K562 (cell line): ENCODE results near the gene NFKBIB. TPM values are rescaled to one million over a fixed set of nuclear protein-coding genes. Genes with fewer than 3 reads are reported as not detected.

Experiments used
- BRF2 ChIP-seq: IDR thresholded peaks from 3 replicates; pipeline ENCODE4 v1.6.1; 2011; ENCODE audit warnings: borderline replicate concordance, mild to moderate bottlenecking; ENCODE audit not compliant: insufficient read length, insufficient read depth
- CBX2 ChIP-seq: fragments of 200-600 bp; sonication (generic); IDR thresholded peaks from one replicate; pipeline ENCODE4 v1.6.1; 2012; ENCODE audit warnings: mild to moderate bottlenecking, low read length, inconsistent platforms; ENCODE audit not compliant: insufficient read depth, poor library complexity, severe bottlenecking
- ESRRB ChIP-seq: fragments of 250-450 bp; sonication (Bioruptor Pico); IDR thresholded peaks from 2 replicates; pipeline ENCODE4 v1.5.0; 2020; ENCODE audit warnings: mild to moderate bottlenecking, moderate library complexity, borderline replicate concordance
- GABPA ChIP-seq: fragments of 200-800 bp; sonication (Bioruptor generic); conservative IDR thresholded peaks from 2 replicates; pipeline ENCODE4 v1.6.1; 2016; ENCODE audit warnings: low read depth, missing genetic modification characterization, missing compliant biosample characterization
- HNRNPL ChIP-seq: fragments of 200-400 bp; formaldehyde crosslinking; IDR thresholded peaks from 2 replicates; pipeline ENCODE4 v1.6.1; 2017; ENCODE audit warnings: low read depth, mild to moderate bottlenecking, low read length
- JUN ChIP-seq, 2 experiments: sonication (generic) in 1 of 2; formaldehyde crosslinking in 1 of 2; IDR thresholded peaks; 2 replicates each; pipeline versions ENCODE4 v1.6.1 to v1.8.0; 2012 to 2022; ENCODE audit warnings: borderline replicate concordance in 2 of 2, mild to moderate bottlenecking in 2 of 2, improper control_type of control experiment in 1 of 2, low read depth in 1 of 2, low read length in 1 of 2, missing genetic modification reagents in 1 of 2
- POLR2B ChIP-seq: fragments of 450-650 bp; IDR thresholded peaks from 2 replicates; pipeline ENCODE4 v1.6.1; 2018; ENCODE audit warnings: low read depth; ENCODE audit not compliant: partially characterized antibody
- RBM39 ChIP-seq: fragments of 200-400 bp; formaldehyde crosslinking; optimal IDR thresholded peaks from 2 replicates; pipeline ENCODE3; 2018; ENCODE audit warnings: low read depth, low read length
- SPI1 ChIP-seq: IDR thresholded peaks from 2 replicates; pipeline ENCODE4 v1.6.1; 2011; ENCODE audit warnings: low read depth, low read length, control low read depth, borderline replicate concordance
- STAT5B ChIP-seq: fragments of 250-450 bp; sonication (Bioruptor Pico); IDR thresholded peaks from 2 replicates; pipeline ENCODE4 v1.8.0; 2021; ENCODE audit warnings: mild to moderate bottlenecking, inconsistent platforms
- U2AF2 ChIP-seq: fragments of 200-400 bp; formaldehyde crosslinking; optimal IDR thresholded peaks from 2 replicates; pipeline ENCODE3; 2017; ENCODE audit warnings: low read depth, mild to moderate bottlenecking, low read length
- ZC3H4 ChIP-seq: sonication (generic); formaldehyde crosslinking; IDR thresholded peaks from 2 replicates; pipeline ENCODE4 v1.9.0; 2021; ENCODE audit warnings: missing genetic modification reagents, borderline replicate concordance
- ZNF239 ChIP-seq: fragments of 250-450 bp; sonication (Bioruptor Pico); IDR thresholded peaks from 2 replicates; pipeline ENCODE4 v1.4.0; 2020; ENCODE audit warnings: mild to moderate bottlenecking
- ZNF407 ChIP-seq: fragments of 450-650 bp; IDR thresholded peaks from 2 replicates; pipeline ENCODE4 v1.6.1; 2016; ENCODE audit warnings: low read depth
- polyA plus RNA-seq, 8 experiments: library from polyadenylated mRNA; depleted of rRNA in 4 of 8; stranded (reverse) in 5 of 8; unstranded in 3 of 8; fragments of >200 nt; fragmentation: Nextera tagmentation in 2 of 8; fragmentation: Illumina TruSeq in 1 of 8; extraction: Ambion mirVana in 2 of 8; extraction: Trizol in 1 of 8; gene quantifications; 2 replicates each; pipeline versions ENCODE4 v1.2.1 to v1.2.3, GENCODE V29; 2011 to 2014; ENCODE audit warnings: inconsistent platforms in 1 of 8, missing spikeins in 1 of 8
- total RNA-seq, 7 experiments: library from RNA; depleted of rRNA in 6 of 7; stranded (reverse); fragments of >200 nt in 6 of 7; fragmentation: Illumina TruSeq in 2 of 7; extraction: Trizol in 2 of 7; gene quantifications; 2 replicates each; pipeline versions ENCODE4 v1.2.1 to v1.2.3, GENCODE V29; 2011 to 2021; ENCODE audit warnings: low replicate concordance in 1 of 7

NFKBIB gene
- total and polyA plus RNA-seq, 9 of the 15 experiments (the other 6 are each of a cell fraction or from before 2014, with no cell fraction given), result 1.5 to 44.9 (median 10.4) TPM

GRCh38 chr19:38851622-38852230 lies 48.0 kb upstream of the NFKBIB start (continued):
- TF ChIP-seq ZC3H4 (CRISPR knock-in tag) (no peak), ZNF407 (no peak), RBM39 (no peak), ZNF239 (CRISPR knock-in tag) (no peak), ESRRB (CRISPR knock-in tag) (no peak), STAT5B (CRISPR knock-in tag) (no peak), CBX2 (no peak), BRF2 (no peak), SPI1 (no peak), POLR2B (peak; percentile 71), U2AF2 (no peak), HNRNPL (no peak), JUN (IDR thresholded peaks at IDR 0.05; ENCODE audit: borderline replicate concordance, low read depth, low read length) (peak; percentile 65; the same call in 1 of the 2 replicates), JUN (CRISPR knock-in tag; IDR thresholded peaks at IDR 0.05; ENCODE audit: borderline replicate concordance) (no peak), GABPA (tag) (peak; percentile 44)
